B cell (primary cell): ENCODE data around the gene MVB12B. TPM values are rescaled to one million over a fixed set of nuclear protein-coding genes. Genes with fewer than 3 reads are reported as not detected.

Experiments used
- ATAC-seq: fragments of 200-7000 bp; cut with Tn5 transposase; one replicate; pipeline ENCODE4 v1.10.0; 2021; ENCODE audit warnings: low read depth, mild to moderate bottlenecking, moderate number of reproducible peaks, moderate library complexity
- CTCF ChIA-PET: fragments of 350-600 bp; sonication (Branson Sonifier 250); formaldehyde crosslinking; loops from one replicate; lab custom pipeline; 2021; ENCODE audit warnings: antibody characterized with exemption, inconsistent platforms; lab: Charles Lee
- POLR2A ChIA-PET: fragments of 350-600 bp; sonication (Branson Sonifier 250); formaldehyde crosslinking; loops from one replicate; lab custom pipeline; 2021; ENCODE audit warnings: antibody characterized with exemption; lab: Charles Lee
- DNase-seq: peaks from one replicate; pipeline ENCODE4 v3.0.0; 2013
- H2AFZ ChIP-seq: 2 replicates; pipeline ENCODE4 v1.6.1; 2012; ENCODE audit warnings: mild to moderate bottlenecking, low read depth, low read length; ENCODE audit not compliant: insufficient read depth, poor library complexity, severe bottlenecking
- H3K27ac ChIP-seq, 2 donors: 1 replicate in 1 of 2; 2 replicates in 1 of 2; pipeline ENCODE4 v1.5.1; 2012 to 2013; ENCODE audit warnings: low read length in 2 of 2, mild to moderate bottlenecking in 2 of 2, moderate library complexity in 1 of 2
- H3K27me3 ChIP-seq, 4 experiments: fragments of 200-600 bp in 1 of 4; sonication (generic) in 1 of 4; replicated peaks in 1 of 4; 1 replicate in 2 of 4; 2 replicates in 2 of 4; pipeline versions ENCODE4 v1.6.1 to v1.7.0; 2013 to 2016; ENCODE audit warnings: low read length in 3 of 4, mild to moderate bottlenecking in 2 of 4, mixed read lengths in 1 of 4, moderate library complexity in 1 of 4; ENCODE audit not compliant: insufficient read depth in 4 of 4, control insufficient read depth in 3 of 4; ENCODE audit errors: control extremely low read depth in 1 of 4
- H3K36me3 ChIP-seq, 2 experiments: replicated peaks in 1 of 2; 1 replicate in 1 of 2; 2 replicates in 1 of 2; pipeline versions ENCODE4 v1.6.1 to v1.7.1; 2013; ENCODE audit warnings: low read length in 1 of 2; ENCODE audit not compliant: insufficient read depth in 2 of 2, control insufficient read depth in 1 of 2; ENCODE audit errors: control extremely low read depth in 1 of 2, extremely low read depth in 1 of 2
- H3K4me1 ChIP-seq, 2 donors: fragments of 200-600 bp in 1 of 2; sonication (generic) in 1 of 2; 1 replicate in 1 of 2; 2 replicates in 1 of 2; pipeline versions ENCODE4 v1.5.1 to v1.6.1; 2013 to 2017; ENCODE audit warnings: low read length in 2 of 2; ENCODE audit not compliant: control insufficient read depth in 2 of 2, insufficient read depth in 2 of 2
- H3K4me2 ChIP-seq: replicated peaks from 2 replicates; pipeline ENCODE3; 2012; ENCODE audit warnings: mild to moderate bottlenecking, low read depth, low read length; ENCODE audit not compliant: poor library complexity, severe bottlenecking
- H3K4me3 ChIP-seq, 5 experiments: fragments of 200-600 bp in 1 of 5; sonication (generic) in 1 of 5; 1 replicate in 3 of 5; 2 replicates in 2 of 5; pipeline versions ENCODE4 v1.5.1 to v1.7.0; 2011 to 2016; ENCODE audit warnings: low read length in 4 of 5, mild to moderate bottlenecking in 4 of 5, low read depth in 2 of 5, control low read depth in 1 of 5, moderate library complexity in 1 of 5; ENCODE audit not compliant: insufficient read depth in 1 of 5; ENCODE audit errors: control extremely low read depth in 1 of 5, extremely low read depth in 1 of 5
- H3K79me2 ChIP-seq: fragments of 200-600 bp; sonication (generic); one replicate; pipeline ENCODE4 v1.6.0; 2016; ENCODE audit warnings: low read length; ENCODE audit not compliant: control insufficient read depth, insufficient read depth
- H3K9ac ChIP-seq: fragments of 200-600 bp; sonication (generic); 2 replicates; pipeline ENCODE4 v1.6.1; 2017; ENCODE audit warnings: mild to moderate bottlenecking, low read length, moderate library complexity
- H3K9me3 ChIP-seq, 3 donors: one replicate each; pipeline versions ENCODE4 v1.6.1 to v1.7.1; 2013; ENCODE audit warnings: low read length in 2 of 3; ENCODE audit not compliant: control insufficient read depth in 2 of 3, insufficient read depth in 1 of 3; ENCODE audit errors: control extremely low read depth in 1 of 3
- H4K20me1 ChIP-seq: 2 replicates; pipeline ENCODE4 v1.6.0; 2012; ENCODE audit warnings: mild to moderate bottlenecking, low read length; ENCODE audit not compliant: insufficient read depth, control insufficient read depth, poor library complexity, severe bottlenecking
- H3K27ac Mint-ChIP-seq: one replicate; pipeline ENCODE4 v1.8.0; 2021; ENCODE audit warnings: mixed read lengths
- H3K27me3 Mint-ChIP-seq: one replicate; pipeline ENCODE4 v1.8.0; 2021; ENCODE audit warnings: mixed read lengths
- H3K4me1 Mint-ChIP-seq: one replicate; pipeline ENCODE4 v1.8.0; 2021; ENCODE audit warnings: mixed read lengths
- H3K4me3 Mint-ChIP-seq: one replicate; pipeline ENCODE4 v1.8.0; 2021; ENCODE audit warnings: mixed read lengths
- H3K9me3 Mint-ChIP-seq: one replicate; pipeline ENCODE4 v1.8.0; 2022; ENCODE audit warnings: mixed read lengths; ENCODE audit not compliant: insufficient read depth
- CTCF ChIP-seq: fragments of 200-600 bp; IDR thresholded peaks from one replicate; pipeline ENCODE4 v1.8.0; 2022; ENCODE audit warnings: antibody characterized with exemption, mild to moderate bottlenecking
- EZH2 ChIP-seq: IDR thresholded peaks from 2 replicates; pipeline ENCODE4 v1.6.1; 2012; ENCODE audit warnings: borderline replicate concordance, low read depth, mild to moderate bottlenecking, moderate library complexity, low read length; ENCODE audit not compliant: insufficient read depth, poor library complexity, severe bottlenecking
- WGBS: methylation state at CpG from one replicate; pipeline ENCODE4 v1.1.5; 2013; ENCODE audit warnings: missing lambda C conversion rate; ENCODE audit not compliant: insufficient coverage; 5-methylcytosine and 5-hydroxymethylcytosine counted together
- intact Hi-C: fragments of 100-400 bp; cut with micrococcal nuclease; formaldehyde crosslinking; loops from one replicate; pipeline ENCODE4 v1.10.0; 2022
- polyA plus RNA-seq: library from polyadenylated mRNA; depleted of rRNA; stranded (reverse); fragments of >200 nt; gene quantifications from 2 replicates; pipeline ENCODE4 v1.2.3, GENCODE V29; 2012
- total RNA-seq, 2 donors: library from RNA; stranded (reverse); fragments of 120-200 nt in 1 of 2; gene quantifications; 1 replicate in 1 of 2; 2 replicates in 1 of 2; pipeline versions ENCODE4 v1.2.3 to v1.2.4, GENCODE V29; 2013 to 2022

Gene MVB12B
- total and polyA plus RNA-seq, 2 donors (not counting 1 experiment from before 2014, with no cell fraction given): 1.2 to 9.8 TPM

GRCh38 chr9:126516936-126517832 lies 190.6 kb downstream of the MVB12B start:
- ChIA-PET CTCF (interaction anchor here (0.7 to 16.6 kb wide), 6 partner anchors 15 to 39 kb away, joined by 4 to 167 read pairs (median 6); no protein-coding TSS in a partner anchor), POLR2A (interaction anchor here (0.7 to 2.6 kb wide), 2 partner anchors 15 to 39 kb away, joined by 3 to 10 read pairs; no protein-coding TSS in a partner anchor)
- no peak for TF ChIP-seq EZH2
- no peak for TF ChIP-seq CTCF
- Mint-ChIP-seq H3K9me3 (no peaks in the 10 kb centered on the region), H3K4me1 (peaks cover 26% of the 10 kb centered on the region), H3K27me3 (peaks cover 42% of the 10 kb centered on the region), H3K27ac (peak overlapping the region; percentile 62), H3K4me3 (peak overlapping the region; percentile 84)
- peak overlapping the region; percentile 35 to 62 (median 59) for H3K4me3 ChIP-seq
- DNase-seq (peak; percentile 56), ATAC-seq (peak; percentile 40)
- peaks cover 0 to 5% (median 3%) of the 10 kb centered on the region in 3 donors for H3K9me3 ChIP-seq
- H3K9ac ChIP-seq: peak overlapping the region; percentile 56
- intact Hi-C loops: loop anchor here (1.0 kb wide), 2 partner anchors 16 to 41 kb away; no protein-coding TSS in a partner anchor
- no peak overlapping the region for H3K27ac ChIP-seq
- H3K4me2 ChIP-seq: peak overlapping the region; percentile 83
- WGBS: 3% methylated on average over 27 of the region's 32 CpGs
- H3K36me3 ChIP-seq: no peaks in the 10 kb centered on the region
- H3K27me3 ChIP-seq: peaks cover 2 to 54% (median 27%) of the 10 kb centered on the region in 4 experiments
- peak overlapping the region; percentile 67 for H2AFZ ChIP-seq
- H3K4me1 ChIP-seq: peaks cover 24 to 27% of the 10 kb centered on the region in 2 donors
- H3K79me2 ChIP-seq: no peaks in the 10 kb centered on the region
- no peaks in the 10 kb centered on the region for H4K20me1 ChIP-seq
